SK-N-SH treated with all-trans-retinoic acid at 6 μM for 48 hours (cell line): ENCODE data around the gene P2RY8.

Source experiments
- ARNTL ChIP-seq: fragments of 450-650 bp; formaldehyde crosslinking; IDR thresholded peaks from 2 replicates; pipeline ENCODE4 v1.5.0; 2020; ENCODE audit warnings: low read depth, mild to moderate bottlenecking, moderate library complexity, borderline replicate concordance
- CREB5 ChIP-seq: fragments of 250-450 bp; sonication (Bioruptor Pico); IDR thresholded peaks from 2 replicates; pipeline ENCODE4 v1.5.1; 2020; ENCODE audit warnings: low read depth, mild to moderate bottlenecking, moderate library complexity
- CSDC2 ChIP-seq: fragments of 250-450 bp; sonication (Bioruptor Pico); IDR thresholded peaks from 2 replicates; pipeline ENCODE4 v1.5.0; 2020; ENCODE audit warnings: mild to moderate bottlenecking, moderate library complexity
- GLIS3 ChIP-seq: fragments of 250-450 bp; sonication (Bioruptor Pico); IDR thresholded peaks from 2 replicates; pipeline ENCODE4 v1.5.0; 2020; ENCODE audit warnings: mild to moderate bottlenecking, moderate library complexity
- OSR1 ChIP-seq: fragments of 250-450 bp; sonication (Bioruptor Pico); IDR thresholded peaks from 2 replicates; pipeline ENCODE4 v1.8.0; 2022; ENCODE audit warnings: moderate library complexity, mild to moderate bottlenecking, inconsistent platforms
- PATZ1 ChIP-seq: fragments of 250-450 bp; sonication (Bioruptor Pico); IDR thresholded peaks from 2 replicates; pipeline ENCODE4 v1.8.0; 2020; ENCODE audit warnings: mild to moderate bottlenecking, moderate library complexity, borderline replicate concordance
- POU6F1 ChIP-seq: fragments of 250-450 bp; sonication (Bioruptor Pico); IDR thresholded peaks from 2 replicates; pipeline ENCODE4 v1.8.0; 2021; ENCODE audit warnings: low read depth, mild to moderate bottlenecking, moderate library complexity, borderline replicate concordance
- RARB ChIP-seq: fragments of 250-450 bp; sonication (Bioruptor Pico); IDR thresholded peaks from 2 replicates; pipeline ENCODE4 v1.8.0; 2021; ENCODE audit warnings: mild to moderate bottlenecking, moderate library complexity
- ZFP3 ChIP-seq: fragments of 250-450 bp; sonication (Bioruptor Pico); IDR thresholded peaks from 2 replicates; pipeline ENCODE4 v1.5.0; 2020; ENCODE audit warnings: mild to moderate bottlenecking, moderate library complexity
- ZNF8 ChIP-seq: fragments of 450-650 bp; formaldehyde crosslinking; IDR thresholded peaks from 2 replicates; pipeline ENCODE4 v1.5.0; 2020; ENCODE audit warnings: mild to moderate bottlenecking, moderate library complexity

GRCh38 chrX:1434871-1435240 is 102.1 kb downstream of the P2RY8 start:
- no peak for TF ChIP-seq POU6F1 (CRISPR knock-in tag)
- TF ChIP-seq OSR1 = no peak
- TF ChIP-seq ZFP3 (CRISPR knock-in tag) = no peak
- TF ChIP-seq RARB = no peak
- TF ChIP-seq ZNF8 (CRISPR knock-in tag) = no peak
- TF ChIP-seq CREB5 = no peak
- TF ChIP-seq PATZ1 (CRISPR knock-in tag) = no peak
- no peak for TF ChIP-seq CSDC2
- no peak for TF ChIP-seq ARNTL (CRISPR knock-in tag)
- TF ChIP-seq GLIS3 (CRISPR knock-in tag) = no peak
